ENCODE results near the gene CDC40.

- TF ChIP-seq, protein P1, sequence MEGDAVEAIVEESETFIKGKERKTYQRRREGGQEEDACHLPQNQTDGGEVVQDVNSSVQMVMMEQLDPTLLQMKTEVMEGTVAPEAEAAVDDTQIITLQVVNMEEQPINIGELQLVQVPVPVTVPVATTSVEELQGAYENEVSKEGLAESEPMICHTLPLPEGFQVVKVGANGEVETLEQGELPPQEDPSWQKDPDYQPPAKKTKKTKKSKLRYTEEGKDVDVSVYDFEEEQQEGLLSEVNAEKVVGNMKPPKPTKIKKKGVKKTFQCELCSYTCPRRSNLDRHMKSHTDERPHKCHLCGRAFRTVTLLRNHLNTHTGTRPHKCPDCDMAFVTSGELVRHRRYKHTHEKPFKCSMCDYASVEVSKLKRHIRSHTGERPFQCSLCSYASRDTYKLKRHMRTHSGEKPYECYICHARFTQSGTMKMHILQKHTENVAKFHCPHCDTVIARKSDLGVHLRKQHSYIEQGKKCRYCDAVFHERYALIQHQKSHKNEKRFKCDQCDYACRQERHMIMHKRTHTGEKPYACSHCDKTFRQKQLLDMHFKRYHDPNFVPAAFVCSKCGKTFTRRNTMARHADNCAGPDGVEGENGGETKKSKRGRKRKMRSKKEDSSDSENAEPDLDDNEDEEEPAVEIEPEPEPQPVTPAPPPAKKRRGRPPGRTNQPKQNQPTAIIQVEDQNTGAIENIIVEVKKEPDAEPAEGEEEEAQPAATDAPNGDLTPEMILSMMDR (IDR thresholded peaks at IDR 0.05) = no peak
- no peak for TF ChIP-seq EZH2phosphoT487 (IDR thresholded peaks at IDR 0.05)
These were observed 11.2 kb downstream of the CDC40 start for GRCh38 chr6:110191477-110191876.

Data from neural progenitor cell (in vitro differentiated cells).